ENCODE measurements around the gene JPH4.
"Not testable (repeated sequence)": the region's sequence is repeated elsewhere in the genome, so short reads cannot be mapped to it uniquely, and the experiment has no call there.

The JPH4 gene

GRCh38 chr14:23578560-23579310 lies at the start of gene JPH4:
Gene JPH4, minus strand, starts transcription at chr14:23578790. Its CDS starts 1,337 bp downstream, at chr14:23577453.
- no peak for DNase-seq

- no peak for DNase-seq
These were observed 49.4 kb upstream of the JPH4 start for GRCh38 chr14:23627961-23628360.

- no peak for DNase-seq
These were observed 48.4 kb upstream of the JPH4 start for GRCh38 chr14:23626946-23627345.

- no peak for DNase-seq
These were observed 46.3 kb upstream of the JPH4 start for GRCh38 chr14:23624830-23625404.

GRCh38 chr14:23623962-23624361 lies 45.4 kb upstream of the JPH4 start:
- DNase-seq: no peak

GRCh38 chr14:23622990-23623389 lies 44.4 kb upstream of the JPH4 start:
- no peak for DNase-seq

- DNase-seq: no peak
These were observed 43.5 kb upstream of the JPH4 start for GRCh38 chr14:23621932-23622730.

GRCh38 chr14:23621204-23621931 lies 42.8 kb upstream of the JPH4 start:
- DNase-seq: no peak

- no peak for DNase-seq
These were observed 41.6 kb upstream of the JPH4 start for GRCh38 chr14:23620177-23620702.

GRCh38 chr14:23618415-23618988 lies 39.9 kb upstream of the JPH4 start:
- DNase-seq: no peak

GRCh38 chr14:23617539-23617938 lies 38.9 kb upstream of the JPH4 start:
- DNase-seq: no peak

- no peak for DNase-seq
These were observed 37.3 kb upstream of the JPH4 start for GRCh38 chr14:23615856-23616255.

GRCh38 chr14:23614395-23614828 lies 35.8 kb upstream of the JPH4 start:
- DNase-seq: no peak

- no peak for DNase-seq
These were observed 34.9 kb upstream of the JPH4 start for GRCh38 chr14:23613242-23614070.

GRCh38 chr14:23612802-23613201 lies 34.2 kb upstream of the JPH4 start:
- no peak for DNase-seq

GRCh38 chr14:23612354-23612732 lies 33.8 kb upstream of the JPH4 start:
- DNase-seq: no peak

GRCh38 chr14:23610815-23611289 lies 32.3 kb upstream of the JPH4 start:
- no peak for DNase-seq

GRCh38 chr14:23610090-23610814 lies 31.7 kb upstream of the JPH4 start:
- peak in 1 of 2 donors; percentile 42 for DNase-seq

GRCh38 chr14:23609411-23610089 lies 31.0 kb upstream of the JPH4 start:
- not testable (repeated sequence) for DNase-seq

- DNase-seq: no peak
These were observed 30.4 kb upstream of the JPH4 start for GRCh38 chr14:23609001-23609400.
